GM18909 (cell line): ENCODE measurements around the gene SNRPA1.

ENCODE experiments used
- ATAC-seq: cut with Tn5 transposase; IDR thresholded peaks from one replicate; pipeline ENCODE4 v1.9.1; 2021; ENCODE audit warnings: mild to moderate bottlenecking; ENCODE audit not compliant: unreplicated experiment, poor library complexity

The SNRPA1 gene

GRCh38 chr15:101264911-101265641, 30.0 kb downstream of the SNRPA1 start:
- peak; percentile 63 for ATAC-seq

GRCh38 chr15:101264011-101264410, 31.0 kb downstream of the SNRPA1 start:
- no peak for ATAC-seq

GRCh38 chr15:101262551-101262950, 32.5 kb downstream of the SNRPA1 start:
- ATAC-seq = no peak

- ATAC-seq = peak; percentile 54
Observed at GRCh38 chr15:101258238-101259144, 36.6 kb downstream of the SNRPA1 start.

- ATAC-seq = no peak
Observed at GRCh38 chr15:101256757-101257156, 38.3 kb downstream of the SNRPA1 start.

GRCh38 chr15:101255615-101256241, 39.3 kb downstream of the SNRPA1 start:
- no peak for ATAC-seq

GRCh38 chr15:101255051-101255395, 40.0 kb downstream of the SNRPA1 start:
- no peak for ATAC-seq

- ATAC-seq = no peak
Observed at GRCh38 chr15:101254157-101255050, 40.6 kb downstream of the SNRPA1 start.

- no peak for ATAC-seq
Observed at GRCh38 chr15:101252836-101253235, 42.2 kb downstream of the SNRPA1 start.

- peak; percentile 74 for ATAC-seq
Observed at GRCh38 chr15:101251830-101252820, 42.9 kb downstream of the SNRPA1 start, which contains the start of gene CHSY1. Gene CHSY1, minus strand, starts transcription at chr15:101252048. Its CDS starts 592 bp downstream, at chr15:101251456.

GRCh38 chr15:101250873-101251829, 43.9 kb downstream of the SNRPA1 start:
- peak; percentile 38 for ATAC-seq

- ATAC-seq = no peak
Observed at GRCh38 chr15:101250341-101250831, 44.7 kb downstream of the SNRPA1 start.

- no peak for ATAC-seq
Observed at GRCh38 chr15:101248274-101248673, 46.8 kb downstream of the SNRPA1 start.

GRCh38 chr15:101246824-101247745, 48.0 kb downstream of the SNRPA1 start:
- ATAC-seq = no peak

GRCh38 chr15:101246391-101246790, 48.7 kb downstream of the SNRPA1 start:
- ATAC-seq = no peak

- no peak for ATAC-seq
Observed at GRCh38 chr15:101244889-101245668, 50.0 kb downstream of the SNRPA1 start.
